ENCODE measurements around the gene PRSS22. TPM values are rescaled to one million over a fixed set of nuclear protein-coding genes. Genes with fewer than 3 reads are reported as not detected.
A peak's percentile ranks its signal among the peaks of the same experiment; 100 is the strongest.

The PRSS22 gene
- polyA plus RNA-seq, 1 donor from 2014 or later, result not detected

GRCh38 chr16:2881783-2882649 is 24.0 kb upstream of the PRSS22 start:
- Histone ChIP-seq H3K27ac (ENCODE audit: low read length) (peak overlapping the region; percentile 92), H3K9me3 (ENCODE audit: low read length) (no peaks in the 10 kb centered on the region), H3K9me2 (ENCODE audit: insufficient read depth, low read length) (no peaks in the 10 kb centered on the region), H3K36me3 (ENCODE audit: insufficient read depth, low read length) (no peaks in the 10 kb centered on the region), H4K20me1 (ENCODE audit: insufficient read depth) (no peaks in the 10 kb centered on the region), H2AFZ (ENCODE audit: low read depth, low read length) (peak overlapping the region; percentile 56), H3K27me3 (ENCODE audit: insufficient read depth, low read depth, low read length) (no peaks in the 10 kb centered on the region), H3K4me3 (ENCODE audit: low read length) (peak overlapping the region; percentile 96), H3K79me2 (replicated peaks; ENCODE audit: insufficient read depth, low read length) (peaks cover 8% of the 10 kb centered on the region), H3K9ac (ENCODE audit: low read length) (peak overlapping the region; percentile 94), H3K4me2 (ENCODE audit: low read length) (peak overlapping the region; percentile 33), H3F3A (ENCODE audit: insufficient read depth, low read length, poor library complexity, severe bottlenecking) (no peaks in the 10 kb centered on the region)
- no peak for TF ChIP-seq CTCF (IDR thresholded peaks at IDR 0.05; ENCODE audit: poor library complexity, severe bottlenecking)
- TF ChIP-seq RAD21 (conservative IDR thresholded peaks at IDR 0.05), result no peak
- peak; percentile 3 for TF ChIP-seq TAF1 (IDR thresholded peaks at IDR 0.05; ENCODE audit: low read depth)
- no peak for TF ChIP-seq POLR2AphosphoS5 (IDR thresholded peaks at IDR 0.05)

GRCh38 chr16:2879854-2880508 is 22.0 kb upstream of the PRSS22 start:
- Histone ChIP-seq H3K4me3 (ENCODE audit: low read length) (no peak overlapping the region), H4K20me1 (ENCODE audit: insufficient read depth) (no peaks in the 10 kb centered on the region), H3K9ac (ENCODE audit: low read length) (no peak overlapping the region), H2AFZ (ENCODE audit: low read depth, low read length) (no peak overlapping the region), H3F3A (ENCODE audit: insufficient read depth, low read length, poor library complexity, severe bottlenecking) (no peaks in the 10 kb centered on the region), H3K9me3 (ENCODE audit: low read length) (no peaks in the 10 kb centered on the region), H3K27me3 (ENCODE audit: insufficient read depth, low read depth, low read length) (no peaks in the 10 kb centered on the region), H3K27ac (ENCODE audit: low read length) (no peak overlapping the region), H3K4me2 (ENCODE audit: low read length) (no peak overlapping the region), H3K36me3 (ENCODE audit: insufficient read depth, low read length) (no peaks in the 10 kb centered on the region), H3K79me2 (replicated peaks; ENCODE audit: insufficient read depth, low read length) (peaks cover 4% of the 10 kb centered on the region), H3K9me2 (ENCODE audit: insufficient read depth, low read length) (no peaks in the 10 kb centered on the region)
- no peak for TF ChIP-seq EZH2 (IDR thresholded peaks at IDR 0.05; ENCODE audit: borderline replicate concordance, insufficient read depth, low read length, poor library complexity, severe bottlenecking)
- TF ChIP-seq POLR2AphosphoS5 (IDR thresholded peaks at IDR 0.05), result no peak
- TF ChIP-seq MXI1 (conservative IDR thresholded peaks at IDR 0.05; ENCODE audit: poor library complexity, severe bottlenecking), result no peak
- TF ChIP-seq RAD21 (conservative IDR thresholded peaks at IDR 0.05), result no peak
- no peak for TF ChIP-seq SMC3 (conservative IDR thresholded peaks at IDR 0.05; ENCODE audit: poor library complexity)
- TF ChIP-seq CTCF (IDR thresholded peaks at IDR 0.05; ENCODE audit: poor library complexity, severe bottlenecking), result no peak
- no peak for TF ChIP-seq EP300 (conservative IDR thresholded peaks at IDR 0.05; ENCODE audit: poor library complexity, severe bottlenecking)
